ENCODE data around the gene SLF2. TPM values are rescaled to one million over a fixed set of nuclear protein-coding genes. Genes with fewer than 3 reads are reported as not detected.

SLF2 gene
- total RNA-seq, 1 donor from 2014 or later: 20.3 TPM

DNA sequence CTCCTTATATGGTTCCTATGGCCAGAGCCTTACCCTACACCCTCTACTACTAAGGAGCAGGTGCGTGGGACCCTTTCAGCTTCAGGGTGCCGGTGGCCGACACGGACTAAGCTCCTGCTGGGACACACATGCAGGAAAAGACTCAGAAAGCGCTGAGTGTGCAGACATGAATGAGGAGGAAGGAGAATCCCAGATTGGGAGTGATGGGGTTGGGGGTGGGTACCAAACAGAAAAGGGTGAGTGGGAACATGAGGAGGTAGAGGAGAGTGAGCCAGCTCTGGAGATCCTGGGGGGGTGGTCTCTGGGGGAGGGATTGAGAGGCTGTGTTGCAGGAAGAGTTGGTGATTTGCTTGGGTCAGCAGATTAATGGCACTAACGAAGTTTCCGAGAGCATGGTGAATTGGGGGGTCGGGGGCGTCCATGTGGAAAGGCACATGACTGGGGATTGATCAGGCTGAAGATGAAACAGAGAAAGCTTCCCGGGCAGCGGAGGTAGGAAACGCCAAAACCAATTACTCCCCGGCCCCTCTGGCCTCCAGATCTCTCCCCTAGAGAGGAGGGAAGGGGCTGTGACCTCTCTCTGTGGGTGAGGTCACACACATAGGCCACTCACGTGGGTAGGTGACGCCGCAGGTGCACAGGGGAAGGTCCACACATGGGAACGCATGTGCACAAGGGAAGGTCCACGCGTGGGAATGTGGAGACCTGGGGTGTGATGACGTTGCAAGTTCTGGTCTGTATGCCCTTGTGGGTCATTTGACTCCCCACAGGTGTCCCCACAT, 37.9 kb upstream of the SLF2 start:
- Mint-ChIP-seq H3K36me3 (ENCODE audit: low read depth, unreplicated experiment) (peaks cover 2% of the 10 kb centered on the region), H3K9me3 (ENCODE audit: unreplicated experiment) (no peaks in the 10 kb centered on the region), H3K27me3 (ENCODE audit: low read depth, unreplicated experiment) (peaks cover 59% of the 10 kb centered on the region), H3K4me1 (ENCODE audit: low read depth, unreplicated experiment) (peaks cover 10% of the 10 kb centered on the region), H3K27ac (ENCODE audit: unreplicated experiment) (no peak overlapping the region), H3K4me3 (ENCODE audit: unreplicated experiment) (no peak overlapping the region)
- no peak for TF ChIP-seq EZH2 (IDR thresholded peaks at IDR 0.05; ENCODE audit: insufficient read depth, low read length)
- TF ChIP-seq, protein P1, sequence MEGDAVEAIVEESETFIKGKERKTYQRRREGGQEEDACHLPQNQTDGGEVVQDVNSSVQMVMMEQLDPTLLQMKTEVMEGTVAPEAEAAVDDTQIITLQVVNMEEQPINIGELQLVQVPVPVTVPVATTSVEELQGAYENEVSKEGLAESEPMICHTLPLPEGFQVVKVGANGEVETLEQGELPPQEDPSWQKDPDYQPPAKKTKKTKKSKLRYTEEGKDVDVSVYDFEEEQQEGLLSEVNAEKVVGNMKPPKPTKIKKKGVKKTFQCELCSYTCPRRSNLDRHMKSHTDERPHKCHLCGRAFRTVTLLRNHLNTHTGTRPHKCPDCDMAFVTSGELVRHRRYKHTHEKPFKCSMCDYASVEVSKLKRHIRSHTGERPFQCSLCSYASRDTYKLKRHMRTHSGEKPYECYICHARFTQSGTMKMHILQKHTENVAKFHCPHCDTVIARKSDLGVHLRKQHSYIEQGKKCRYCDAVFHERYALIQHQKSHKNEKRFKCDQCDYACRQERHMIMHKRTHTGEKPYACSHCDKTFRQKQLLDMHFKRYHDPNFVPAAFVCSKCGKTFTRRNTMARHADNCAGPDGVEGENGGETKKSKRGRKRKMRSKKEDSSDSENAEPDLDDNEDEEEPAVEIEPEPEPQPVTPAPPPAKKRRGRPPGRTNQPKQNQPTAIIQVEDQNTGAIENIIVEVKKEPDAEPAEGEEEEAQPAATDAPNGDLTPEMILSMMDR (IDR thresholded peaks at IDR 0.05; ENCODE audit: insufficient read depth, low read depth, low read length): no peak
- H2AFZ ChIP-seq (ENCODE audit: low read depth, low read length): no peak overlapping the region
- FAIRE-seq (no peak), DNase-seq (ENCODE audit: low read depth) (no peak)
- H4K20me1 ChIP-seq (ENCODE audit: insufficient read depth, low read length): no peaks in the 10 kb centered on the region
- H3K9me3 ChIP-seq (ENCODE audit: insufficient read depth, low read depth, low read length): no peaks in the 10 kb centered on the region
- H3K36me3 ChIP-seq (ENCODE audit: insufficient read depth, low read length): no peaks in the 10 kb centered on the region
- no peak overlapping the region for H3K27ac ChIP-seq (ENCODE audit: low read depth, low read length)
- no peaks in the 10 kb centered on the region for H3K27me3 ChIP-seq (ENCODE audit: insufficient read depth, low read length)
- H3K4me3 ChIP-seq (ENCODE audit: insufficient read depth, low read depth, low read length): no peak overlapping the region
- H3K4me2 ChIP-seq (ENCODE audit: low read length): no peak overlapping the region
- no peak overlapping the region for H3K9ac ChIP-seq (ENCODE audit: low read length)
- no peaks in the 10 kb centered on the region for H3K79me2 ChIP-seq (ENCODE audit: insufficient read depth, low read length)
- H3K4me1 ChIP-seq (ENCODE audit: insufficient read depth, low read length): peaks cover 29% of the 10 kb centered on the region

DNA sequence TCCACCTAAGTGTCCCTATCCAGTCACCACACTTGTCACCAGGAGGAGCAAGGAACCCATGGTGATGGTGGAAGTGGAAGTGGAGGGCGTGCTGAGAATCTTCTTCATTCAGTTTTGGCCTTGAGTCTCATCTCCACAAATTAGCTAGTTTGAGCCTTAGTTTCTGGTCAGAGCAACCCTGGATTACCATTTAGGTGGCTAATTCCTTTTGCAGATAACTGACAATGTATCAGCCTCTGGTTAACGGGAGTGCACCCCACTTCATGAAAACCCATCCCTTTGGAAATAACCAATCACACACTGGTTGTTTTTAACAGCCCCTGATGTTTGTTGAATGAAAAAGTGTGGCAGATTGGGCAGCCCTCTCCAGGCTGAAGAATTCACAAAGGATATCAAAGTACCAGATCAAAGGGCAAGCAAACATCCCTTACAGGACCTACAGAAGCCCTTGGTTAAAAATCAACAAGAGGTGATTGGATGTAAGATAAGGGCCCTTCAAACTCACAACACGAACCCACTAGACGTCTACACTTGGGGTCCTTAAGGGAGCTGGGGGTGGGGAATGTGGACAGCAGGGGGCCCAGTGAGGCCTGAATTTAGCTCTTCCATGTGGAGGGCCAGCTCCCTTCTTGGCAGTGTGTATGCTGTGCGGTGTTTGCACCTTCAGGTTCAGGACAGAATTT, 37.1 kb upstream of the SLF2 start:
- Mint-ChIP-seq H3K4me3 (ENCODE audit: unreplicated experiment) (no peak overlapping the region), H3K4me1 (ENCODE audit: low read depth, unreplicated experiment) (peaks cover 10% of the 10 kb centered on the region), H3K36me3 (ENCODE audit: low read depth, unreplicated experiment) (peaks cover 2% of the 10 kb centered on the region), H3K27ac (ENCODE audit: unreplicated experiment) (no peak overlapping the region), H3K9me3 (ENCODE audit: unreplicated experiment) (no peaks in the 10 kb centered on the region), H3K27me3 (ENCODE audit: low read depth, unreplicated experiment) (peaks cover 64% of the 10 kb centered on the region)
- no peak overlapping the region for H2AFZ ChIP-seq (ENCODE audit: low read depth, low read length)
- H3K79me2 ChIP-seq (ENCODE audit: insufficient read depth, low read length): no peaks in the 10 kb centered on the region
- FAIRE-seq (no peak), DNase-seq (ENCODE audit: low read depth) (no peak)
- H4K20me1 ChIP-seq (ENCODE audit: insufficient read depth, low read length): no peaks in the 10 kb centered on the region
- H3K9ac ChIP-seq (ENCODE audit: low read length): no peak overlapping the region
- no peak overlapping the region for H3K27ac ChIP-seq (ENCODE audit: low read depth, low read length)
- no peaks in the 10 kb centered on the region for H3K27me3 ChIP-seq (ENCODE audit: insufficient read depth, low read length)
- no peaks in the 10 kb centered on the region for H3K9me3 ChIP-seq (ENCODE audit: insufficient read depth, low read depth, low read length)
- H3K4me3 ChIP-seq (ENCODE audit: insufficient read depth, low read depth, low read length): no peak overlapping the region
- TF ChIP-seq, protein P1 (IDR thresholded peaks at IDR 0.05; ENCODE audit: insufficient read depth, low read depth, low read length): no peak
- no peak for TF ChIP-seq EZH2 (IDR thresholded peaks at IDR 0.05; ENCODE audit: insufficient read depth, low read length)
- H3K4me1 ChIP-seq (ENCODE audit: insufficient read depth, low read length): peaks cover 29% of the 10 kb centered on the region
- no peak overlapping the region for H3K4me2 ChIP-seq (ENCODE audit: low read length)
- H3K36me3 ChIP-seq (ENCODE audit: insufficient read depth, low read length): no peaks in the 10 kb centered on the region
